Panc1 (cell line): ENCODE results near the gene HTATSF1. TPM values are rescaled to one million over a fixed set of nuclear protein-coding genes. Genes with fewer than 3 reads are reported as not detected.

ENCODE experiments used
- ATAC-seq: fragments of 200-7000 bp; cut with Tn5 transposase; 2 replicates; pipeline ENCODE4 v1.9.1; 2020; ENCODE audit warnings: mild to moderate bottlenecking, moderate library complexity
- BruUV-seq: library from RNA; stranded (reverse); fragments of 400-500 nt; replicated peaks from 2 replicates; lab custom pipeline; 2021; lab: Mats Ljungman, UMichigan
- CTCF ChIA-PET: fragments of 300-600 bp; sonication (Branson Sonifier 250); formaldehyde crosslinking; loops from one replicate; lab custom pipeline; 2022; ENCODE audit warnings: antibody characterized with exemption; lab: Charles Lee
- POLR2A ChIA-PET: fragments of 300-600 bp; sonication (Branson Sonifier 250); formaldehyde crosslinking; loops from one replicate; lab custom pipeline; 2022; ENCODE audit warnings: antibody characterized with exemption; lab: Charles Lee
- DNase-seq: peaks from one replicate; pipeline ENCODE4 v3.0.0-alpha.2; 2010; ENCODE audit warnings: low read depth, low spot score
- H3K27ac ChIP-seq: 2 replicates; pipeline ENCODE4 v1.5.1; 2011; ENCODE audit warnings: mild to moderate bottlenecking, low read length, inconsistent platforms
- H3K27me3 ChIP-seq: fragments of 200-500 bp; sonication (Bioruptor generic); 2 replicates; pipeline ENCODE4 v1.6.0; 2014; ENCODE audit warnings: low read length, inconsistent platforms; ENCODE audit not compliant: control insufficient read depth, insufficient read depth
- H3K36me3 ChIP-seq: fragments of 200-500 bp; sonication (Bioruptor generic); 2 replicates; pipeline ENCODE4 v1.5.1; 2014; ENCODE audit warnings: inconsistent platforms, mild to moderate bottlenecking, low read length, moderate library complexity; ENCODE audit not compliant: control insufficient read depth, insufficient read depth
- H3K4me1 ChIP-seq: 2 replicates; pipeline ENCODE4 v1.5.1; 2011; ENCODE audit warnings: inconsistent platforms, mild to moderate bottlenecking, low read length, moderate library complexity; ENCODE audit not compliant: control insufficient read depth, insufficient read depth
- H3K4me3 ChIP-seq, 2 experiments: 2 replicates each; pipeline ENCODE4 v1.5.1; 2011 to 2012; ENCODE audit warnings: low read depth in 2 of 2, low read length in 2 of 2, mild to moderate bottlenecking in 2 of 2, inconsistent platforms in 1 of 2, moderate library complexity in 1 of 2
- H3K9me3 ChIP-seq: fragments of 200-500 bp; sonication (Bioruptor generic); 2 replicates; pipeline ENCODE4 v1.5.1; 2014; ENCODE audit warnings: low read depth, mild to moderate bottlenecking, inconsistent platforms, low read length, moderate library complexity; ENCODE audit not compliant: control insufficient read depth, insufficient read depth
- CTCF ChIP-seq: fragments of 450-650 bp; IDR thresholded peaks from 2 replicates; pipeline ENCODE4 v1.5.1; 2017; ENCODE audit warnings: mild to moderate bottlenecking
- POLR2AphosphoS5 ChIP-seq: IDR thresholded peaks from 2 replicates; pipeline ENCODE4 v1.6.1; 2012; ENCODE audit warnings: mild to moderate bottlenecking, low read depth, low read length, moderate library complexity
- SIN3A ChIP-seq: IDR thresholded peaks from 2 replicates; pipeline ENCODE4 v1.6.1; 2012; ENCODE audit warnings: low read depth, mild to moderate bottlenecking, low read length, moderate library complexity, borderline replicate concordance; ENCODE audit not compliant: insufficient read depth
- TCF7L2 ChIP-seq: IDR thresholded peaks from 2 replicates; pipeline ENCODE4 v1.6.1; 2011; ENCODE audit warnings: mild to moderate bottlenecking, low read depth, low read length, inconsistent platforms
- in situ Hi-C: cut with HindIII; loops from 2 replicates; pipeline ENCODE4 v1.10.0; 2016; ENCODE audit warnings: low sequenced_read_pairs, low pct_unique_long_range_greater_than_20kb
- intact Hi-C: fragments of 100-400 bp; cut with micrococcal nuclease; formaldehyde crosslinking; loops from one replicate; pipeline ENCODE4 v1.10.0; 2022; ENCODE audit not compliant: unreplicated experiment
- total RNA-seq: library from RNA; stranded (reverse); gene quantifications from one replicate; pipeline ENCODE4 v1.2.1, GENCODE V29; 2021; ENCODE audit not compliant: unreplicated experiment
- TF ChIP-seq, protein P1 (sequence below), 2 experiments: IDR thresholded peaks; 2 replicates each; pipeline ENCODE4 v1.6.1; 2011 to 2012; ENCODE audit warnings: low read depth in 2 of 2, control low read depth in 1 of 2, low read length in 1 of 2, mild to moderate bottlenecking in 1 of 2, moderate library complexity in 1 of 2; ENCODE audit not compliant: insufficient read depth in 1 of 2

The HTATSF1 gene
- total RNA-seq, 1 experiment from 2014 or later, result 76.0 TPM

GRCh38 chrX:136541294-136541693, 43.9 kb downstream of the HTATSF1 start:
- no peaks in the 10 kb centered on the region for H3K9me3 ChIP-seq
- ChIA-PET POLR2A (no interaction called here), CTCF (no interaction called here)
- no peak for ATAC-seq
- no peaks in the 10 kb centered on the region; the same call in 1 of the 2 replicates for H3K27me3 ChIP-seq
- no peak overlapping the region for H3K27ac ChIP-seq
- no peaks in the 10 kb centered on the region for H3K4me1 ChIP-seq
- H3K36me3 ChIP-seq, result no peaks in the 10 kb centered on the region
- BruUV-seq, result no TSS peak
- no peak for DNase-seq
- in situ Hi-C loops (no loop called here), intact Hi-C loops (no loop called here)
- no peak overlapping the region for H3K4me3 ChIP-seq
- no peak for TF ChIP-seq POLR2AphosphoS5
- no peak for TF ChIP-seq TCF7L2

GRCh38 chrX:136542281-136542680, 44.9 kb downstream of the HTATSF1 start:
- H3K27ac ChIP-seq, result no peak overlapping the region
- ChIA-PET CTCF (no interaction called here), POLR2A (no interaction called here)
- H3K9me3 ChIP-seq, result no peaks in the 10 kb centered on the region
- TF ChIP-seq, protein P1, sequence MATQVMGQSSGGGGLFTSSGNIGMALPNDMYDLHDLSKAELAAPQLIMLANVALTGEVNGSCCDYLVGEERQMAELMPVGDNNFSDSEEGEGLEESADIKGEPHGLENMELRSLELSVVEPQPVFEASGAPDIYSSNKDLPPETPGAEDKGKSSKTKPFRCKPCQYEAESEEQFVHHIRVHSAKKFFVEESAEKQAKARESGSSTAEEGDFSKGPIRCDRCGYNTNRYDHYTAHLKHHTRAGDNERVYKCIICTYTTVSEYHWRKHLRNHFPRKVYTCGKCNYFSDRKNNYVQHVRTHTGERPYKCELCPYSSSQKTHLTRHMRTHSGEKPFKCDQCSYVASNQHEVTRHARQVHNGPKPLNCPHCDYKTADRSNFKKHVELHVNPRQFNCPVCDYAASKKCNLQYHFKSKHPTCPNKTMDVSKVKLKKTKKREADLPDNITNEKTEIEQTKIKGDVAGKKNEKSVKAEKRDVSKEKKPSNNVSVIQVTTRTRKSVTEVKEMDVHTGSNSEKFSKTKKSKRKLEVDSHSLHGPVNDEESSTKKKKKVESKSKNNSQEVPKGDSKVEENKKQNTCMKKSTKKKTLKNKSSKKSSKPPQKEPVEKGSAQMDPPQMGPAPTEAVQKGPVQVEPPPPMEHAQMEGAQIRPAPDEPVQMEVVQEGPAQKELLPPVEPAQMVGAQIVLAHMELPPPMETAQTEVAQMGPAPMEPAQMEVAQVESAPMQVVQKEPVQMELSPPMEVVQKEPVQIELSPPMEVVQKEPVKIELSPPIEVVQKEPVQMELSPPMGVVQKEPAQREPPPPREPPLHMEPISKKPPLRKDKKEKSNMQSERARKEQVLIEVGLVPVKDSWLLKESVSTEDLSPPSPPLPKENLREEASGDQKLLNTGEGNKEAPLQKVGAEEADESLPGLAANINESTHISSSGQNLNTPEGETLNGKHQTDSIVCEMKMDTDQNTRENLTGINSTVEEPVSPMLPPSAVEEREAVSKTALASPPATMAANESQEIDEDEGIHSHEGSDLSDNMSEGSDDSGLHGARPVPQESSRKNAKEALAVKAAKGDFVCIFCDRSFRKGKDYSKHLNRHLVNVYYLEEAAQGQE (IDR thresholded peaks at IDR 0.05; ENCODE audit: insufficient read depth in 1 of 2, low read depth in 2 of 2, low read length in 1 of 2), result no peak
- TF ChIP-seq CTCF, result no peak
- TF ChIP-seq TCF7L2, result no peak
- TF ChIP-seq SIN3A, result no peak
- TF ChIP-seq POLR2AphosphoS5, result no peak
- H3K27me3 ChIP-seq, result no peaks in the 10 kb centered on the region; the same call in 1 of the 2 replicates
- no peak overlapping the region for H3K4me3 ChIP-seq
- ATAC-seq, result no peak
- intact Hi-C loops (no loop called here), in situ Hi-C loops (no loop called here)
- no peak for DNase-seq
- no peaks in the 10 kb centered on the region for H3K4me1 ChIP-seq
- BruUV-seq, result no TSS peak
- H3K36me3 ChIP-seq, result no peaks in the 10 kb centered on the region

DNA sequence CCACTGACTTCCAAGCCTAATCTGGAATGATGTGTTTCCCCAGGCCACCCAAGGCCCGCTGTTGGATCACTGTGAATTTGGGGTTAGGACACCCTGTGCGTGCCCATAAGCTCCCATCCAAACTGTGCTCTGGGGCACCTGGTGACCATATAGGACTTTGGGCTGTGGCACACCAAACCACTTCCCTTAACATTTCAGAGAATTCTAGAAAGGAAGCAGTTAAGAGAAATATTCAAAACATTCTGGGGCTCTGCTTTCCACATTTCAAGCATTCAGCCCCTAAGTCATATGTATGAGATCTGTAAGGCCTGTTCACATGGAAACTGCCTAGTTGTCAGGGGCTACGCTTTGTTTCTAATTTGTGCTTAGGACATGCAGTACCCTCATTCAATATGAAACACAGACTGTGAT, 49.0 kb downstream of the HTATSF1 start:
- no TSS peak for BruUV-seq
- no peak for DNase-seq
- in situ Hi-C loops, result no loop called here
- ChIA-PET CTCF (no interaction called here), POLR2A (no interaction called here)
- Histone ChIP-seq H3K27me3 (no peaks in the 10 kb centered on the region), H3K27ac (no peak overlapping the region), H3K9me3 (no peaks in the 10 kb centered on the region), H3K4me3 (no peak overlapping the region), H3K36me3 (no peaks in the 10 kb centered on the region), H3K4me1 (no peaks in the 10 kb centered on the region)
- no peak for TF ChIP-seq CTCF
- TF ChIP-seq TCF7L2, result no peak
- TF ChIP-seq SIN3A, result no peak
- TF ChIP-seq POLR2AphosphoS5, result no peak
- TF ChIP-seq, protein P1 (IDR thresholded peaks at IDR 0.05; ENCODE audit: insufficient read depth in 1 of 2, low read depth in 2 of 2, low read length in 1 of 2), result no peak
- ATAC-seq, result no peak
- intact Hi-C loops, result no loop called here
